ENCODE data around the gene DCXR. TPM values are rescaled to one million over a fixed set of nuclear protein-coding genes. Genes with fewer than 3 reads are reported as not detected.
A peak's percentile ranks its signal among the peaks of the same experiment; 100 is the strongest.

The DCXR gene
- total RNA-seq, 2 donors from 2014 or later, result 114 to 125 TPM

- H3K9me3 Mint-ChIP-seq, result no peaks in the 10 kb centered on the region
- no peaks in the 10 kb centered on the region for H3K4me1 Mint-ChIP-seq (ENCODE audit: low read depth)
- no peaks in the 10 kb centered on the region for H3K27me3 Mint-ChIP-seq (ENCODE audit: low read depth)
- ATAC-seq (replicated peaks in 1 of 2), result no peak
- peaks cover 0 to 1% of the 10 kb centered on the region in 2 donors for H3K36me3 Mint-ChIP-seq (ENCODE audit: insufficient read depth in 2 of 2)
- H3K4me3 Mint-ChIP-seq, result no peak overlapping the region
- no peak overlapping the region for H3K27ac Mint-ChIP-seq
- no peak for DNase-seq
These were observed 43.5 kb downstream of the DCXR start for GRCh38 chr17:81993729-81994592.

GRCh38 chr17:81992306-81993102 lies 45.0 kb downstream of the DCXR start:
- H3K9me3 Mint-ChIP-seq, result no peaks in the 10 kb centered on the region
- H3K4me3 Mint-ChIP-seq, result no peak overlapping the region
- H3K27me3 Mint-ChIP-seq (ENCODE audit: low read depth), result no peaks in the 10 kb centered on the region
- DNase-seq (no peak), ATAC-seq (replicated peaks in 1 of 2) (no peak)
- H3K36me3 Mint-ChIP-seq (ENCODE audit: insufficient read depth in 2 of 2), result peaks cover 0 to 1% of the 10 kb centered on the region in 2 donors
- H3K27ac Mint-ChIP-seq, result no peak overlapping the region
- no peaks in the 10 kb centered on the region for H3K4me1 Mint-ChIP-seq (ENCODE audit: low read depth)

- peaks cover 0 to 1% of the 10 kb centered on the region in 2 donors for H3K36me3 Mint-ChIP-seq (ENCODE audit: insufficient read depth in 2 of 2)
- H3K4me3 Mint-ChIP-seq, result no peak overlapping the region
- no peaks in the 10 kb centered on the region for H3K27me3 Mint-ChIP-seq (ENCODE audit: low read depth)
- no peak overlapping the region for H3K27ac Mint-ChIP-seq
- H3K4me1 Mint-ChIP-seq (ENCODE audit: low read depth), result no peaks in the 10 kb centered on the region
- ATAC-seq (replicated peaks in 1 of 2), result peak in 1 of 2 donors; percentile 17
- no peaks in the 10 kb centered on the region for H3K9me3 Mint-ChIP-seq
- DNase-seq, result no peak
These were observed 45.7 kb downstream of the DCXR start for GRCh38 chr17:81991684-81992305.

- H3K27me3 Mint-ChIP-seq (ENCODE audit: low read depth), result no peaks in the 10 kb centered on the region
- peak in 1 of 2 donors; percentile 33 for ATAC-seq (replicated peaks in 1 of 2)
- H3K4me3 Mint-ChIP-seq, result no peak overlapping the region
- DNase-seq, result no peak
- no peak overlapping the region for H3K27ac Mint-ChIP-seq
- no peaks in the 10 kb centered on the region for H3K4me1 Mint-ChIP-seq (ENCODE audit: low read depth)
- H3K9me3 Mint-ChIP-seq, result no peaks in the 10 kb centered on the region
- no peaks in the 10 kb centered on the region for H3K36me3 Mint-ChIP-seq (ENCODE audit: insufficient read depth in 2 of 2)
These were observed 46.4 kb downstream of the DCXR start for GRCh38 chr17:81990836-81991683.

GRCh38 chr17:81987161-81987770 lies 50.2 kb downstream of the DCXR start:
- no peaks in the 10 kb centered on the region for H3K27me3 Mint-ChIP-seq (ENCODE audit: low read depth)
- no peak overlapping the region for H3K4me3 Mint-ChIP-seq
- no peak overlapping the region for H3K27ac Mint-ChIP-seq
- no peak for DNase-seq
- no peaks in the 10 kb centered on the region for H3K4me1 Mint-ChIP-seq (ENCODE audit: low read depth)
- ATAC-seq (replicated peaks in 1 of 2), result no peak
- H3K9me3 Mint-ChIP-seq, result no peaks in the 10 kb centered on the region
- H3K36me3 Mint-ChIP-seq (ENCODE audit: insufficient read depth in 2 of 2), result peaks cover 3 to 5% of the 10 kb centered on the region in 2 donors

- Mint-ChIP-seq H3K9me3 (no peaks in the 10 kb centered on the region), H3K36me3 (ENCODE audit: insufficient read depth in 2 of 2) (peaks cover 3 to 5% of the 10 kb centered on the region in 2 donors), H3K27me3 (ENCODE audit: low read depth) (no peaks in the 10 kb centered on the region), H3K4me1 (ENCODE audit: low read depth) (no peaks in the 10 kb centered on the region), H3K4me3 (no peak overlapping the region), H3K27ac (no peak overlapping the region)
- ATAC-seq (replicated peaks in 1 of 2), result no peak
- DNase-seq, result no peak
These were observed 50.9 kb downstream of the DCXR start for GRCh38 chr17:81986606-81987005.

Other genes starting within 250 kb of the DCXR start
- gene GCGR, start 233.5 kb downstream of the DCXR start, total RNA-seq, result under 1 TPM in 1 of 2 donors, not detected in 1; 0.17 TPM
- 10 to 100 TPM; 61.9 to 77.2 TPM for gene MCRIP1, start 204.4 kb downstream of the DCXR start, total RNA-seq
- gene PPP1R27, start 202.6 kb downstream of the DCXR start, total RNA-seq, result not detected
- 100 to 1,000 TPM; 430 to 436 TPM for gene P4HB, start 177.2 kb downstream of the DCXR start, total RNA-seq
- 100 to 1,000 TPM; 369 to 410 TPM for gene ARHGDIA, start 166.4 kb downstream of the DCXR start, total RNA-seq
- 100 to 1,000 TPM in 1 of 2 donors, 10 to 100 TPM in 1; 95.9 to 122 TPM for gene ALYREF, start 146.1 kb downstream of the DCXR start, total RNA-seq
- gene ANAPC11, start 146.0 kb downstream of the DCXR start, total RNA-seq, result 100 to 1,000 TPM in 1 of 2 donors, 10 to 100 TPM in 1; 78.5 to 106 TPM
- under 1 TPM in 1 of 2 donors, not detected in 1; 0.19 TPM for gene NPB, start 135.5 kb downstream of the DCXR start, total RNA-seq
- 10 to 100 TPM; 13.9 to 14.2 TPM for gene PCYT2, start 126.3 kb downstream of the DCXR start, total RNA-seq
- gene SIRT7, start 119.5 kb downstream of the DCXR start, total RNA-seq, result 10 to 100 TPM; 42.2 to 44.2 TPM
- gene MAFG, start 110.0 kb downstream of the DCXR start, total RNA-seq, result 10 to 100 TPM; 41.5 to 44.7 TPM
- gene PYCR1, start 100.4 kb downstream of the DCXR start, total RNA-seq, result 100 to 1,000 TPM; 141 to 178 TPM
- not detected for gene MYADML2, start 90.5 kb downstream of the DCXR start, total RNA-seq
- 1 to 10 TPM in 1 of 2 donors, under 1 TPM in 1; 0.76 to 1.4 TPM for gene NOTUM, start 76.5 kb downstream of the DCXR start, total RNA-seq
- 10 to 100 TPM; 32.0 to 34.2 TPM for gene ASPSCR1, start 60.1 kb downstream of the DCXR start, total RNA-seq
- gene CENPX, start 14.8 kb downstream of the DCXR start, total RNA-seq, result 10 to 100 TPM; 32.2 to 44.0 TPM
- 10 to 100 TPM; 11.8 to 15.4 TPM for gene LRRC45, start 14.4 kb downstream of the DCXR start, total RNA-seq
- 10 to 100 TPM in 1 of 2 donors, 1 to 10 TPM in 1; 8.5 to 13.1 TPM for gene RAC3, start 6.0 kb downstream of the DCXR start, total RNA-seq
- gene RFNG, start 14.1 kb upstream of the DCXR start, total RNA-seq, result 10 to 100 TPM; 31.0 to 42.2 TPM
- 10 to 100 TPM; 55.1 to 73.5 TPM for gene GPS1, start 14.2 kb upstream of the DCXR start, total RNA-seq
- 100 to 1,000 TPM; 109 to 121 TPM for gene DUS1L, start 28.1 kb upstream of the DCXR start, total RNA-seq
- gene FASN, start 60.5 kb upstream of the DCXR start, total RNA-seq, result 10 to 100 TPM; 90.5 to 91.2 TPM
- gene CCDC57, start 175.1 kb upstream of the DCXR start, total RNA-seq, result 10 to 100 TPM; 76.9 to 78.8 TPM
- 10 to 100 TPM; 42.8 to 74.5 TPM for gene SLC16A3, start 191.3 kb upstream of the DCXR start, total RNA-seq
- gene CSNK1D, start 236.0 kb upstream of the DCXR start, total RNA-seq, result 100 to 1,000 TPM; 166 to 170 TPM

Measured in activated T-cell treated with anti-CD3 and anti-CD28 coated beads, Interleukin-2, amount 50 U/mL, for 72 hours (primary cell).